Heart right ventricle (tissue), 16 donors: ENCODE results near the gene GNPTAB. TPM values are rescaled to one million over a fixed set of nuclear protein-coding genes. Genes with fewer than 3 reads are reported as not detected.
"Not testable (repeated sequence)": the region's sequence is repeated elsewhere in the genome, so short reads cannot be mapped to it uniquely, and the experiment has no call there.

Experiments
- ATAC-seq, 8 donors: fragments of 200-7000 bp; cut with Tn5 transposase; one replicate each; pipeline ENCODE4 v1.9.1; 2020; ENCODE audit warnings: mild to moderate bottlenecking in 8 of 8, moderate library complexity in 8 of 8, moderate number of reproducible peaks in 1 of 8
- DNase-seq, 2 donors: peaks; one replicate each; pipeline ENCODE4 v3.0.0-alpha.2; 2020
- H3K27ac ChIP-seq, 10 donors: fragments of 200-600 bp; sonication (generic) in 2 of 10; one replicate each; pipeline versions ENCODE4 v1.5.0 to v1.8.0; 2020 to 2022; ENCODE audit warnings: mild to moderate bottlenecking in 3 of 10
- H3K27me3 ChIP-seq, 7 donors: fragments of 200-600 bp; one replicate each; pipeline ENCODE4 v1.8.0; 2021 to 2022; ENCODE audit warnings: mild to moderate bottlenecking in 2 of 7
- H3K36me3 ChIP-seq, 9 donors: fragments of 200-600 bp; sonication (generic) in 1 of 9; one replicate each; pipeline versions ENCODE4 v1.5.0 to v1.8.0; 2020 to 2022; ENCODE audit warnings: mild to moderate bottlenecking in 2 of 9
- H3K4me1 ChIP-seq, 9 donors: fragments of 200-600 bp; sonication (generic) in 1 of 9; one replicate each; pipeline versions ENCODE4 v1.5.0 to v1.8.0; 2020 to 2022; ENCODE audit warnings: mild to moderate bottlenecking in 4 of 9
- H3K4me3 ChIP-seq, 10 donors: fragments of 200-600 bp; sonication (generic) in 2 of 10; one replicate each; pipeline versions ENCODE4 v1.5.0 to v1.8.0; 2020 to 2022; ENCODE audit warnings: mild to moderate bottlenecking in 7 of 10, moderate library complexity in 2 of 10
- H3K9me3 ChIP-seq, 11 donors: fragments of 200-600 bp in 10 of 11; sonication (generic) in 2 of 11; one replicate each; pipeline versions ENCODE4 v1.5.0 to v1.8.0; 2013 to 2022; ENCODE audit warnings: mild to moderate bottlenecking in 2 of 11, control low read depth in 1 of 11, moderate library complexity in 1 of 11
- WGBS, 2 donors: extraction: QIAGEN DNeasy Blood & Tissue Kit; methylation state at CpG; one replicate each; pipeline ENCODE4 v1.1.7; 2013; ENCODE audit warnings: inconsistent platforms in 1 of 2; 5-methylcytosine and 5-hydroxymethylcytosine counted together
- intact Hi-C, 10 donors: fragments of 100-400 bp; cut with DNase I; formaldehyde crosslinking; loops; one replicate each; pipeline versions ENCODE4 v1.11.1 to v1.14.2; 2022
- polyA plus RNA-seq, 2 donors: library from polyadenylated mRNA; stranded (reverse); fragments of 200-250 nt; gene quantifications; one replicate each; pipeline ENCODE4 v1.2.3, GENCODE V29; 2013
- total RNA-seq, 10 donors: library from RNA; stranded (reverse); fragmentation: NEBNext Ultra II Directional in 3 of 10; extraction: Animal tissue kit (Norgen Biotek cat#: 25700) in 3 of 10; gene quantifications; one replicate each; pipeline versions ENCODE4 v1.2.1 to v1.2.4, GENCODE V29; 2021 to 2023
- TF ChIP-seq, protein P1 (sequence below), 9 donors: fragments of 200-600 bp; sonication (generic) in 2 of 9; IDR thresholded peaks; one replicate each; pipeline versions ENCODE4 v1.5.0 to v1.8.0; 2021 to 2022; ENCODE audit warnings: antibody characterized with exemption in 9 of 9, mild to moderate bottlenecking in 5 of 9, moderate library complexity in 1 of 9
- donor health status: Arrhythmogenic right ventricular cardiomyopathy.
- donor health status: ischemic (EF 13 %, LVEDD 7.1; RV severe dilation, severe dysfunction).
- donor health status: healthy with polysubstance abuse.
- donor health status: DM: no; HTN: yes; CAD: no.
- donor health status: DM: no; HTN: no; CAD: no.
- donor health status: ischemic (EF 25% LVEDD 6.9; RV normal size, moderate dysfunction).
- donor health status: ischemic (EF 25% LVEDD 5.7; RV mildly dilated, moderate dysfunction).
- donor health status: healthy.
- donor health status: DM: yes; HTN: yes; CAD: no.
- donor health status: Ischemic cardiomyopathy.
- donor health status: ischemic (EF 35%, LVEDD 5.7; RV mildly dilated, moderate dysfunction).
- donor health status: nonischemic (EF 11% LVEDD 7.7; RV severe dilation, severe dysfunction).
- donor health status: DM: yes; HTN: yes; CAD: no.
- donor health status: PGD.
- donor health status: ischemic (EF 29% LVEDD 5.4; RV normal size, mild dysfunction).
- donor health status: nonischemic (EF 23%, LVEDD 6.1; RV moderate dilation, normal function).

The GNPTAB gene
- total and polyA plus RNA-seq, 12 donors: 10.5 to 60.6 (median 47.6) TPM

DNA sequence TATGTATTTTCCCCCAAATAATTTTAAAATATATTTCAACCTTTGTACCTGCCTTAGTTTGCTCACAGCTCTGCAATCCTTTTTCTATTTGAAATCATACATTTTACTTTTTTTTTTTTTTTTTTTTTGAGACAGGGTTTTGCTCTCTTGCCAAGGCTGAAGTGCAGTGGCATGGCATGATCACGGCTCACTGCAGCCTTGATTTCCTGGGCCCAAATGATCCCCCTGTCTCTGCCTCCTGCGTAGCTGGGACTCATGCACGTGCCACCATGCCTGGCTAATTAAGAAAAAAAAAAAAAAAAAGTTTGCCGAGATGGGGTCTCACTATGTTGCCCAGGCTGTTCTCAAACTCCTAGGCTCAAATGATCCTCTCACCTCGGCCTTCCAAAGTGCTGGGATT is 90.2 kb downstream of the GNPTAB start:
- no peaks in the 10 kb centered on the region for H3K27me3 ChIP-seq
- peaks cover 0 to 2% (median 0%) of the 10 kb centered on the region in 9 donors for H3K4me1 ChIP-seq
- intact Hi-C loops: loop anchor here in 1 of 10 donors (10.0 kb wide), 1 partner anchor 326 kb away; no protein-coding TSS in a partner anchor
- no peak for ATAC-seq
- no peak overlapping the region for H3K4me3 ChIP-seq
- no peak for DNase-seq
- TF ChIP-seq, protein P1, sequence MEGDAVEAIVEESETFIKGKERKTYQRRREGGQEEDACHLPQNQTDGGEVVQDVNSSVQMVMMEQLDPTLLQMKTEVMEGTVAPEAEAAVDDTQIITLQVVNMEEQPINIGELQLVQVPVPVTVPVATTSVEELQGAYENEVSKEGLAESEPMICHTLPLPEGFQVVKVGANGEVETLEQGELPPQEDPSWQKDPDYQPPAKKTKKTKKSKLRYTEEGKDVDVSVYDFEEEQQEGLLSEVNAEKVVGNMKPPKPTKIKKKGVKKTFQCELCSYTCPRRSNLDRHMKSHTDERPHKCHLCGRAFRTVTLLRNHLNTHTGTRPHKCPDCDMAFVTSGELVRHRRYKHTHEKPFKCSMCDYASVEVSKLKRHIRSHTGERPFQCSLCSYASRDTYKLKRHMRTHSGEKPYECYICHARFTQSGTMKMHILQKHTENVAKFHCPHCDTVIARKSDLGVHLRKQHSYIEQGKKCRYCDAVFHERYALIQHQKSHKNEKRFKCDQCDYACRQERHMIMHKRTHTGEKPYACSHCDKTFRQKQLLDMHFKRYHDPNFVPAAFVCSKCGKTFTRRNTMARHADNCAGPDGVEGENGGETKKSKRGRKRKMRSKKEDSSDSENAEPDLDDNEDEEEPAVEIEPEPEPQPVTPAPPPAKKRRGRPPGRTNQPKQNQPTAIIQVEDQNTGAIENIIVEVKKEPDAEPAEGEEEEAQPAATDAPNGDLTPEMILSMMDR (IDR thresholded peaks at IDR 0.05): no peak
- 91 to 94% methylated on average over 5 of the region's 5 CpGs for WGBS, 2 donors
- H3K36me3 ChIP-seq: peaks cover 0 to 96% (median 17%) of the 10 kb centered on the region in 9 donors
- H3K9me3 ChIP-seq: no peaks in the 10 kb centered on the region
- no peak overlapping the region for H3K27ac ChIP-seq

DNA sequence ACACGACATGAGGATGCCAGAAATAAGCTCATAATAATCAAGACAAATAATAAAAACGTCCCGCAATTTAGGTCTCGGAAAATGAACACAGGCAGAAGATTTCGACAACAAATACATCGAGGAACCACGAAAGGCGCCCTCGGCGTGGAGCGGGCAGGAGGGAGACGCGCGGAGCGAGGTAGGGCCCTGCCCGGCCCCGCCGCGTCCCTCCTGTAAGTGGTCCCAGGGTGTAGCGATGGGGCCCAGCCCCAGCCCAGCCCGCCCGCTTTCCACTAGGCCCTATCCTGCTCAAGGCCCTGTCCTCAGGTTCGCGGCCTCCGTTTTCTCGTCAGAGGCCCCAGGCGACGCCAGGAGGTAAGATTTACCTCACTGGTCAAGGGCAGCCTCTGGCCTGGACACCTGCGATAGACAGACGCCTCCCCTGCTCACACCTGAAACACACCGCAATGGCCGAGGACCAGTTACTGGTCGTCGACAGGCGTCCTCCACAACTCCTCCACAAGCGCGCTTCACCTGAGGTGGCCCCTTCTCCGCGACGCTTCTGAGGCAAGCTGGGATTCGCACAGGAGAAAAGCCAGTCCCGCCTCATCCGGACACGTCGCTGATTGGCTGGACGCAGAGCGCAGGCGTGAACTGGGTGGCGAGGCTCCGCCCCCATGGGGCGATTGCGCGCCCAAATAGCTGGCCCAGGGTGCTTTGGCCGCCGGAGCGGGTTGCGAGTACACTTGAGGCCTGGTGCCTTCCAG is 91.7 kb downstream of the GNPTAB start, which contains the start of gene SYCP3:
TSS of gene SYCP3 (minus strand) at position 543 of the 746 bp plus-strand sequence. CDS start 1,527 bp downstream, outside the sequence.
- intact Hi-C loops: no loop called here
- WGBS, 2 donors: 98 to 99% methylated on average over 57 of the region's 57 CpGs
- ATAC-seq (peak in 5 of 8 donors; percentile 23 to 79 (median 48)), DNase-seq (no peak)
- TF ChIP-seq, protein P1 (IDR thresholded peaks at IDR 0.05): no peak
- no peaks in the 10 kb centered on the region for H3K4me1 ChIP-seq
- no peaks in the 10 kb centered on the region for H3K27me3 ChIP-seq
- H3K36me3 ChIP-seq: peaks cover 0 to 94% (median 16%) of the 10 kb centered on the region in 9 donors
- H3K9me3 ChIP-seq: no peaks in the 10 kb centered on the region
- no peak within 1 kb of the TSS for H3K27ac ChIP-seq
- no peak within 1 kb of the TSS for H3K4me3 ChIP-seq

DNA sequence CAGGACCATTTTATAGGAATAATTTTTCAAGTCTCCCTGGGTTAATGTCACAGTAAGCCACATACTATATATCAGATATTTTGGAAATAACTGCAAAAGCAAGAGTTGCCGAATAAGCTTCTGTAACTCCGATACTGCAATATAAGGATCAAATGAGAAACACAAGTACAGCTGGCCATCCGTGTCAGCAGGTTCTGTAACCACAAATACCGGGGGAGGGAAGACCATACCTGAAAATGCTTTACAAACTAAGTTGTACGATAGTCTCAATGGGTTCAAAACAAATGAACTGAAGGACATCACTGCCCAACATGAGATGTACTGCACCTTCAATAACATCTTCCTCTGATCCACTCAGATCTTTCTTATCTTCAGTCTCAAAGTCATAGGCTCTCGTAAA is 93.3 kb downstream of the GNPTAB start:
- no peaks in the 10 kb centered on the region for H3K4me1 ChIP-seq
- intact Hi-C loops: no loop called here
- no peak overlapping the region for H3K27ac ChIP-seq
- ATAC-seq (no peak), DNase-seq (no peak)
- no peaks in the 10 kb centered on the region for H3K27me3 ChIP-seq
- 92 to 95% methylated on average over 6 of the region's 6 CpGs for WGBS, 2 donors
- H3K36me3 ChIP-seq: peaks cover 0 to 87% (median 11%) of the 10 kb centered on the region in 9 donors
- no peak overlapping the region for H3K4me3 ChIP-seq
- TF ChIP-seq, protein P1 (IDR thresholded peaks at IDR 0.05): no peak
- no peaks in the 10 kb centered on the region for H3K9me3 ChIP-seq

DNA sequence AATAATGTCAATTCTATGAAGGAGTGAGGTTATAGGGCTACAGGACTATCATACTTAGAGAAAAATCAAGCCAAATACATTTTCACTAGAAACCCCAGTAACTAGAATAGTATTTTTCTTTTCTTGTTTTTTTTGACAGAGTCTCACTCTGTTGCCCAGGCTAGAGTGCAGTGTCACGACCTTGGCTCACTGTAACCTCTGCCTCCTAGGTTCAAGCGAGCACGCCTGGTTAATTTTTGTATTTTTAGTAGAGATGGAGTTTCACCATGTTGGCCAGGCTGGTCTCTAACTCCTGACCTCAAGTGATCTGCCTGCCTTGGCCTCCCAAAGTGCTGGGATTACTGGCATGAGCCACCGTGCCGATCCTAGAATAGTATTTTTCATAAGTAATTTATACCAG is 96.3 kb downstream of the GNPTAB start:
- 92 to 94% methylated on average over 5 of the region's 5 CpGs for WGBS, 2 donors

DNA sequence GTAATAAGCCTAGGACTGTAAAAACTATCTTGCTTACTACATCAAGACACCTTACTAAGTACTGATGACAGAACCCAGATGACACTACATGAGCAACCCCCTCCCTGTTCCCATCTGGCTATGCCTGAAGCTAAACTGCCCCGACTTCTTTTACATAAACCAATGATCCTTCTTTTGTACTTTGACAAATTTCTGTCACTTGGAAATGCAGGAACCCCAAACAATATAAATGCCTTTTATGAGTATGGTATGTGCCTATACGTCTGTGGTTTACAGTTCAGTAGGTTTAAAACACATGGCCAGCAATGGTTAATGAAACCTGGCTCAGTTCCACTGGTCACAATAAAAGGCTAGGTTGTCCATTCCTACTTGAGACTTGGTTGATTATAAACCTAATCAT is 97.6 kb downstream of the GNPTAB start:
- no peak overlapping the region for H3K4me3 ChIP-seq

More for the DNA sequence above, 96.3 kb downstream of the GNPTAB start:
- ATAC-seq, H3K27ac ChIP-seq, H3K4me3 ChIP-seq, intact Hi-C loops, DNase-seq, H3K27me3 ChIP-seq, H3K4me1 ChIP-seq, H3K9me3 ChIP-seq: not testable (repeated sequence)
- peaks cover 0 to 91% (median 14%) of the 10 kb centered on the region in 9 donors for H3K36me3 ChIP-seq

More for the DNA sequence above, 97.6 kb downstream of the GNPTAB start:
- intact Hi-C loops: no loop called here
- no peaks in the 10 kb centered on the region for H3K27me3 ChIP-seq
- 80 to 83% methylated on average over 2 of the region's 2 CpGs for WGBS, 2 donors
- peak in 1 of 8 donors; percentile 44 for ATAC-seq
- H3K4me1 ChIP-seq: no peaks in the 10 kb centered on the region
- no peak overlapping the region for H3K27ac ChIP-seq
- peaks cover 0 to 91% (median 14%) of the 10 kb centered on the region in 9 donors for H3K36me3 ChIP-seq
- no peaks in the 10 kb centered on the region for H3K9me3 ChIP-seq
- no peak for DNase-seq
- TF ChIP-seq, protein P1 (IDR thresholded peaks at IDR 0.05): no peak
